HG02798 (cell line): ENCODE measurements around the gene MVD.
A peak's percentile ranks its signal among the peaks of the same experiment; 100 is the strongest.

ENCODE experiments used
- ATAC-seq: cut with Tn5 transposase; IDR thresholded peaks from one replicate; pipeline ENCODE4 v1.9.1; 2021; ENCODE audit warnings: mild to moderate bottlenecking; ENCODE audit not compliant: unreplicated experiment, poor library complexity

Gene MVD

GRCh38 chr16:88697831-88698615 lies 35.1 kb upstream of the MVD start:
- no peak for ATAC-seq

GRCh38 chr16:88697116-88697830 lies 34.4 kb upstream of the MVD start:
- ATAC-seq, result no peak

- ATAC-seq, result no peak
These were observed 33.5 kb upstream of the MVD start for GRCh38 chr16:88696441-88696840.

- no peak for ATAC-seq
These were observed 32.9 kb upstream of the MVD start for GRCh38 chr16:88695753-88696152.

GRCh38 chr16:88695218-88695617 lies 32.3 kb upstream of the MVD start:
- ATAC-seq, result no peak

GRCh38 chr16:88694221-88695087 lies 31.6 kb upstream of the MVD start:
- no peak for ATAC-seq

- ATAC-seq, result no peak
These were observed 30.7 kb upstream of the MVD start for GRCh38 chr16:88693420-88694177.

GRCh38 chr16:88692861-88693260 lies 30.0 kb upstream of the MVD start:
- no peak for ATAC-seq

GRCh38 chr16:88691924-88692560 lies 29.2 kb upstream of the MVD start:
- no peak for ATAC-seq

GRCh38 chr16:88691129-88691813 lies 28.4 kb upstream of the MVD start:
- no peak for ATAC-seq

GRCh38 chr16:88690341-88691128 lies 27.6 kb upstream of the MVD start:
- no peak for ATAC-seq

GRCh38 chr16:88688013-88688778 lies 25.3 kb upstream of the MVD start:
- no peak for ATAC-seq

GRCh38 chr16:88687676-88688012 lies 24.8 kb upstream of the MVD start:
- no peak for ATAC-seq

GRCh38 chr16:88687254-88687576 lies 24.3 kb upstream of the MVD start:
- ATAC-seq, result no peak

- peak; percentile 77 for ATAC-seq
These were observed 23.8 kb upstream of the MVD start, which contains the start of gene SNAI3 for GRCh38 chr16:88686439-88687253. TSS of gene SNAI3 (minus strand) at chr16:88686507. CDS start at chr16:88686406, 101 bp downstream.

- peak; percentile 15 for ATAC-seq
These were observed 23.2 kb upstream of the MVD start for GRCh38 chr16:88686062-88686438.
